SJSA1 (cell line): ENCODE data around the gene LRRC61. TPM values are rescaled to one million over a fixed set of nuclear protein-coding genes. Genes with fewer than 3 reads are reported as not detected.
"Not testable (repeated sequence)": the region's sequence is repeated elsewhere in the genome, so short reads cannot be mapped to it uniquely, and the experiment has no call there.

Source experiments
- DNase-seq, 2 experiments: peaks; one replicate each; pipeline ENCODE4 v3.0.0-alpha.2; 2015 to 2020; ENCODE audit warnings: low spot score in 2 of 2, low read depth in 1 of 2
- H3K27ac ChIP-seq: fragments of 250-450 bp; sonication (Bioruptor Pico); 2 replicates; pipeline ENCODE4 v1.5.1; 2020; ENCODE audit warnings: mild to moderate bottlenecking, moderate library complexity
- H3K27me3 ChIP-seq: fragments of 250-450 bp; sonication (Bioruptor Pico); replicated peaks from 2 replicates; pipeline ENCODE4 v1.5.1; 2020; ENCODE audit warnings: mild to moderate bottlenecking, moderate library complexity
- H3K36me3 ChIP-seq: fragments of 250-450 bp; sonication (Bioruptor Pico); 2 replicates; pipeline ENCODE4 v1.5.1; 2020; ENCODE audit warnings: mild to moderate bottlenecking
- H3K4me1 ChIP-seq: fragments of 250-450 bp; sonication (Bioruptor Pico); replicated peaks from 2 replicates; pipeline ENCODE4 v1.6.1; 2021; ENCODE audit warnings: mild to moderate bottlenecking
- H3K4me3 ChIP-seq: fragments of 250-450 bp; sonication (Bioruptor Pico); 2 replicates; pipeline ENCODE4 v1.5.1; 2020; ENCODE audit warnings: mild to moderate bottlenecking
- H3K9me3 ChIP-seq: fragments of 250-450 bp; sonication (Bioruptor Pico); replicated peaks from 2 replicates; pipeline ENCODE4 v1.5.1; 2020; ENCODE audit warnings: mild to moderate bottlenecking
- total RNA-seq: library from RNA; depleted of rRNA; stranded (reverse); fragments of >200 nt; shearing (Covaris generic); gene quantifications from 2 replicates; pipeline ENCODE4 v1.2.3, GENCODE V29; 2014

Gene LRRC61
- total RNA-seq, 1 experiment from 2014 or later, result not detected

DNA sequence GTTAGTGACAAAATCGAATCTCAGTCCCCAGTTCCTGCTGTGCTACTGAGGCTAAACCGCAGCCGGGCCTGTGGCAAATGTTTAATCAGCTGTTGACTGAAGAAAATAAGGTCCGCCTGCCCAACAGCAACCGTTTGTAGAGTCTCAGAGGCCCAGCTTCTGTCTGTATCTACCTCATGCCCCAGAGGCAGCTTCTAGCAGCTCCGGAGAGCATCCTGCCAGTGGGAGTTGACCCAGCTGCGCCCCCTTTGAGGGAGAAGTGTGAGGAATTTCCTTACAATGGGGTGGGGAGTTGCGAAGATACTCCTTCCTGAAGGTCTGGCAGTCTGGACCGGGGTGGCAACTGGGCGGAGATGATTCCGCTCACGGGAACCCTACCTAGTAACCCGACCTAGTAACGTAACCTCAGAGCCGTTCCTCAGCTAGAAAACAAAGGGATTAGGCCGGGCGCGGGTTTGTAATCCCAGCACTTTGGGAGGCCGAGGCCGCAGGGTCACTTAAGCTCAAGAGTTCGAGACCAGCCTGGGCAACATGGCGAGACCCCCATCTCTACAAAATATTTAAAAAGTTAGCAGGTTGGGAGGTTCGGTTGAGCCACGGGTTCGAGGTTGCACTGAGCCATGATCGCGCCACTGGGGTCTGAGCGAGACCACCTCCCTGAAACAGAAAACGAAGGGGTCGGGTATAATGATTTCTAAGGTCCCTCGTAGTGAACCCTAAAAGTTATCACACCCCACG lies 55.1 kb downstream of the LRRC61 start:
- peaks cover 18% of the 10 kb centered on the region for H3K4me1 ChIP-seq
- H3K27me3 ChIP-seq, result no peaks in the 10 kb centered on the region
- H3K4me3 ChIP-seq, result peak overlapping the region; percentile 52
- peaks cover 23% of the 10 kb centered on the region for H3K36me3 ChIP-seq
- DNase-seq, result peak; percentile 78 to 82
- peak overlapping the region; percentile 64 for H3K27ac ChIP-seq
- H3K9me3 ChIP-seq, result no peaks in the 10 kb centered on the region

DNA sequence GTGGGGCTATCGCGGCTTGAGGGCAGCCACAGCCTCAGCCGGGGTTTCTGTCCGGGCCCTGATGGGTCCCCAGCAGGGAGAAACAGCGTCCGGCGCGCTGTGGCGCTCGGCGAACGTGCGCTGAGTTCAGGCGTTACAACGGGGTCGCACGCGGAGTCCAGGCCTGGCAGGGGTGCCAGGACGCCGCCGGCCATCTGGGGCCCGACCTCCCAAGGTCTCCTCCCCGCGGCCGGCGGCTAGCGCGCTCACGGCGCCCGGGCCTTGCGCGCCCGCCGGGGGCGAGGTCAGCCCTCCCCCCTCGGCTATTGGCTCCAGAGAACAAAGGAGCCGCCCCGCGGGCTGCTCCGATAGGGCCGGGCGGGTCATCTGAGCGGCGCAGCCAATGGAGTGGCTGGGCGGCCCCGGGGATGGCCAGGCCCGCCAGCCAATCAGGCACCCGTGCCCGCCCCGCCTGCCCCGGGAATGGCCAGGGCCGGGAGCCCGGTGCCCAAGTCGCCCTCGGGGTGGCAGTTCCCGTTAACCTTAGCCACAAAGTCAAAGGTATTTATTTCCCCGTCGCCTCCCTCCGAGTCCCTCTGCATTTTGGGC lies 55.8 kb downstream of the LRRC61 start, which contains the start of gene ZNF775:
ZNF775 (plus strand) TSS at position 478 of the 588 bp plus-strand sequence. CDS start 9,141 bp downstream, outside the sequence.
- DNase-seq, result peak; percentile 94 to 96
- Histone ChIP-seq H3K9me3 (no peaks in the 10 kb centered on the region), H3K27ac (peak within 1 kb of the TSS; percentile 64), H3K36me3 (peaks cover 17% of the 10 kb centered on the region), H3K27me3 (no peaks in the 10 kb centered on the region), H3K4me1 (peaks cover 18% of the 10 kb centered on the region), H3K4me3 (peak within 1 kb of the TSS; percentile 52)

DNA sequence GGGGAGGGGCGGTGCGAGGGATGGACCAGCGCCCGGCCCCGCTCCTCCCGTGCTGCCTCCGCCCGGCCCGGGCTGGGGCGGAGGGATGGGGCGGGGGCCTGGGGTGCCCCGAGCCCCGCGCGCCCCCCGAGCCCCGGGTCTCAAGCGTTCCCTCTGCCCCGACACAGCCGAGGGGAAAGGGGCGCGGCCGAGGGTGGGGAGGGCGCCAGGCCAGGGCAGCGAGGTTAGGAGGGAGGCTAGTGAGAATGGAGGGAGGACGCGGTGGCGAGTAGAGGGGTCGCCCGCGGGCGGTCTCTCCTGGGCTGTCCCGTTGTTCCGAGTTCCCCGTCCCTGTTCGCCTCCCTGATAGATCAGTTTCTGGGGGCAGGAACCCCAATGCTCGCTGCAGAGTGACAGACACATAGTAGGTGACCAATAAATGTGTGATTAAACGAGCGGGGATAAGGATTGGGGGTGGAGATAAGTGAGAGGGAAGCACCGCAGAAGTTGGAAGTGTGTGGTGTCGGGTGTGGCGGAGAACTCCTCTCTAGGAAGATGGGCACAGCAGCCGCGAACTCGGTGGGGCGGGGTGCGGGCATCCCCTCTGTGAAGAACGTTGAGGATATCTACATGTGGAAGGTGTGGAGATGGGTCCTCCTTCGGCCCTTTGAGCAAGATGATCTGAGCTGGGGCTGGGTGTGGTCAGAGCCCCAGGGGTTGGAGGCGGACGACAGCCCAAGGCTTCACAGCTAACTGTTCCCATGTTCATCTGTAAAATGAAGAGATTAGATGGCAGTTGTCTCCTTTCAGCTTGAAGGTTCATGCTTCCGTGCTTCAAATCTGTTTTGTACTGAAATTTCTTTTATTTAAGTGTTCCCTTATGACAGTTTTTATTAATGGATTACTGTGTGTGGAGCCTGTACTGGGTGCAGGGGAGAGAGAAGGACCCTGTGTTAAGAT lies 56.6 kb downstream of the LRRC61 start:
- Histone ChIP-seq H3K4me3 (peak overlapping the region; percentile 52), H3K4me1 (peaks cover 14% of the 10 kb centered on the region), H3K9me3 (no peaks in the 10 kb centered on the region), H3K36me3 (peaks cover 9% of the 10 kb centered on the region), H3K27ac (peak overlapping the region; percentile 17; the same call in 1 of the 2 replicates), H3K27me3 (no peaks in the 10 kb centered on the region)
- DNase-seq, result peak in 1 of 2 experiments; percentile 52

DNA sequence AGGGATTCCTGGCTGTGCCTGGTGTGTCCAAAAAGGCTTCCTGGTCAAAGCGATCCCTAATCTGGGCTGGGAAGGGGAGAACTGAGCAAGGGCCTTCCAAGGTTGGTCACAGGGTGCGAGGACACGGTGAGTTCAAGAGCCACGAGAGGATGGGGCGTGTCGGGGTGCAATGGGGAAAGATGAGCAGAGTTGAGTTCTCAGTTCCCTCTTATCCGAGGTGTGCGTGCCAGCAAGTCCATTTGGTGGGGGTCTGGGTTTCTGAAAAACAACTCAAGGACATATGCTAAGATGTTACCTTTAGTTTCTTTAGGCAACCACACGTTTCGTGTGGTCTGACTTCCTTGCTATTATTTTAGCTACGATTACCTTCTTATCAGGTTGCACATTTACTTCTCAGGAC lies 57.3 kb downstream of the LRRC61 start:
- no peak overlapping the region; the same call in 1 of the 2 replicates for H3K4me3 ChIP-seq
- H3K36me3 ChIP-seq, result peaks cover 6% of the 10 kb centered on the region; the same call in 1 of the 2 replicates
- no peak for DNase-seq
- H3K27ac ChIP-seq, result no peak overlapping the region
- H3K9me3 ChIP-seq, result no peaks in the 10 kb centered on the region
- no peaks in the 10 kb centered on the region for H3K27me3 ChIP-seq
- peaks cover 12% of the 10 kb centered on the region for H3K4me1 ChIP-seq

DNA sequence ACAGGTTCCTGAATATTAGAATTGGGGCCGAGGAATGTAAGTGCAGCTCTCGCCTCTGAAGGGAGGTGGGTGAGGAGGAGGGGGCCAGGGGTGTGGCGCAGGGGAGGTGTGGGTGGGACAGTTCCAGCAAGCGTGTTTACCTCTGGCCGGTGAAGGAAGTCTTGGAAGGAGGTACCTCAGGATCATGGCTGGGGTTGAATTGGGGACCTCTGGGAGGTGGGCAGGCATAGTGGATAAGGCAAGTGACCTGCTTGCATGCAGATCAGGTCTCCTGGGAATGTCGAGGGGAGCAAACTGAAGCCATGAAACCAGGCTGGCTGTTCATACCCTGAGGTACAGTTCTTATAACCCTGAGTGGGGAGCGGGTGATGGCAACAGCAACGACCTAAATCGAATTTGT lies 57.9 kb downstream of the LRRC61 start:
- Histone ChIP-seq H3K27me3 (no peaks in the 10 kb centered on the region), H3K9me3 (no peaks in the 10 kb centered on the region), H3K36me3 (peaks cover 2% of the 10 kb centered on the region; the same call in 1 of the 2 replicates), H3K27ac (no peak overlapping the region), H3K4me3 (no peak overlapping the region), H3K4me1 (peaks cover 12% of the 10 kb centered on the region)
- DNase-seq, result no peak

DNA sequence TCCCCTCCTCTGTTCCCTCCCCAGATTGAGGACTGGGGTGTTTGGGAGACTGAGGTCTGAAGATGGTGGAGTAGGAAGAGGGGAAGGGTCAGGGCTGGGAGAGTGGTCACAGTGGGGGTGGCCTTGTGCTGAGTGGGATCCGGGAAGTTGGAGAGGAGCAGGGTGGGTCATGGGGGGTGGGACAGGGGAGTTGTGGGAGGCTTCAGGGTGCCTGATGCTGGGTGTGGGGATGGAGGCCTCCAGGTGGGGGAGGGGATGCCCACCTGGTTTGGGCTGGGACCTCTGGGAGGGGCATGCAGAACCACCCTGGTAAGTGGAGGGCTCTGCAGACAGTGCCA lies 58.6 kb downstream of the LRRC61 start:
- DNase-seq, result no peak
- no peaks in the 10 kb centered on the region for H3K36me3 ChIP-seq
- no peaks in the 10 kb centered on the region for H3K27me3 ChIP-seq
- no peaks in the 10 kb centered on the region for H3K9me3 ChIP-seq
- no peak overlapping the region for H3K4me3 ChIP-seq
- H3K4me1 ChIP-seq, result peaks cover 12% of the 10 kb centered on the region
- no peak overlapping the region for H3K27ac ChIP-seq

DNA sequence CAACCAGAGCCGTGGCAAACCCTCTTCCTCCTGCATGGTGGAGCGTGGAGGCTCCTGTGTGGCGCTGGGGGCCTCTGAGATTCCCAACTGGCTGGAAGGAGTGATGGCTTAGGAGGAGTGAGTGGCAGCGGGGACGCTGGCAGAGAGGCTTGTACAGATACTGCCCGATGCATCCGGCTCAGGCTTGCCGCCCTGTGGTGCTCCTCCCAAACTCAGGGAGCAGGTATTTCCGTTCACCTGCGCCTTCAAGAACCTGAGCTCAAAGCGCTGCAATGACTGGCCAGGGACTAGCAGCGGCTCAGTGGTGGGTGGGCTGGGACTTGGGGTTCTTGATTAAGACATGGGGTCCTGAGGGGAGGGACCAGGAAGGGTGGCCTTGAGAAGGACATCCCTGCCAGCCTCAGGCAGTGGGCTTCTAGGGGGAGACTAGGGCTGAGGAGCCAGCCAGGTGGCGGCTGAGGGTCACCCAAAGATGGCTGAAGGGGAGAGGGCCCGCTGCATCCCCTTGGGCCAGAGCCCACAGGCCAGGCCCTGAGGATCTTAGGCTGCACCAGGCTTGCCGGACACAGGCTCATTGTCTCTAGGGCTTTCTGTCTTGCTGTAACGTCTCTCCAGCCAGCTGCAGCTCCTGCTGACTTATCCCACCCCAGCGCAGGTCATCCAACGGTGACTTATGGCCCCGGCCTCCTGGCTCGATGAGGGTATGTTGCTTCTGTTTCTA lies 59.1 kb downstream of the LRRC61 start:
- no peaks in the 10 kb centered on the region for H3K36me3 ChIP-seq
- no peak overlapping the region for H3K27ac ChIP-seq
- H3K4me3 ChIP-seq, result no peak overlapping the region
- peaks cover 12% of the 10 kb centered on the region for H3K4me1 ChIP-seq
- no peak for DNase-seq
- no peaks in the 10 kb centered on the region for H3K9me3 ChIP-seq
- no peaks in the 10 kb centered on the region for H3K27me3 ChIP-seq

DNA sequence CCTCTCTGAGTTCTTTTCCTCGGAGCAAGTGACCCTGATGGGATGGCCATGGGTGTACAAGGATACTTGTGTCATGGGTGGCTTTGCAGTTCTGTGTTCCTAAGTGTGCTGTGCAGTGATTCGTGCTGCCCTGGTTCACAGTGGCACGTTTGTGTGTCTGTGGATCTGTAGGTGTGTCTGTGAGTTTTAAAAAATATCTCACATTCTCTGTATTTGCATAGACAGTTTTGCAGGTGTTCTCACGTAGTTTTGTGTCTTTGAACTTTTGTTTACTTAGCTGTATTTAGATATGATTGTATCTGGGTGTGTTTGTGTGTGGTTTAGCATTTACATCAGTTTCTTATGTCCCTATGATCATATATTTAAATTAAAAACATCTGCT lies 59.7 kb downstream of the LRRC61 start:
- Histone ChIP-seq H3K4me3 (no peak overlapping the region), H3K4me1 (peaks cover 9% of the 10 kb centered on the region), H3K27me3 (no peaks in the 10 kb centered on the region), H3K36me3 (no peaks in the 10 kb centered on the region), H3K9me3 (no peaks in the 10 kb centered on the region), H3K27ac (no peak overlapping the region)
- no peak for DNase-seq

DNA sequence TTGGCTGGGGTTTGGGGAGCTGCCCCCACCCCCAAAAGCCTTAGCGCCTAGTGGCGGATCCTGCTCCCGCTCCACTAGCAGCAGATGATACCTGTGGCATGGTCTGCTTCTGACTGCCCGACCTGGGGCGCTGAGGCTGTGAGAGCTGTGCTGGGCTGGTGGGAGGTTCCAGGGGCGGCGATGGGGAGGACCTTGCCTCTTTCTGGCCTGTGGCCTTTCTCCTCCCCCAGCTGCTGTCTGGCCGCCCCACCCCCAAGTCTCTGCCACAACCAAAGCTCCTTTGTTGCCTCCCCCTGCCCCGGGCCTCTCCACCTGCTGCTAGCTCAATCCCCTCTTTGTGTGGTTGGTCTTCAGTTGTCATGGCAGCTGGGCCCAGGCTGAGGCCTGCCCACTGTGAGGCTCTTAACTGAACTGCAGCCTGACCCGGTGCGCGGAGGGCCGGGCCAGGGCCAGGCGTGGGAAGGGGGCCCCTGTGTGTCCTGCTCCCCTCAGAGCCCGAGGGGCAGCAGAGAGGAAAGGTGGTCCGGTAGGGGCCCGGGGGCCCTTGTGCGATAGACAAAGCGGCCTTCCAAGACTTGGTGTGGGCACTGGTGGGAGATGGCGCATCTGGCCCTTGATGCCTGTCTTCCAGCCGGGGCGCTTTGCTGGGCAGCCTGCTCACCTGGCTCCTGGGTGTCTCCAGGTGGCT lies 60.7 kb downstream of the LRRC61 start:
- H3K27ac ChIP-seq, result no peak overlapping the region
- H3K4me1 ChIP-seq, result no peaks in the 10 kb centered on the region
- no peak for DNase-seq
- H3K36me3 ChIP-seq, result no peaks in the 10 kb centered on the region
- H3K27me3 ChIP-seq, result no peaks in the 10 kb centered on the region
- no peaks in the 10 kb centered on the region for H3K9me3 ChIP-seq
- no peak overlapping the region for H3K4me3 ChIP-seq

DNA sequence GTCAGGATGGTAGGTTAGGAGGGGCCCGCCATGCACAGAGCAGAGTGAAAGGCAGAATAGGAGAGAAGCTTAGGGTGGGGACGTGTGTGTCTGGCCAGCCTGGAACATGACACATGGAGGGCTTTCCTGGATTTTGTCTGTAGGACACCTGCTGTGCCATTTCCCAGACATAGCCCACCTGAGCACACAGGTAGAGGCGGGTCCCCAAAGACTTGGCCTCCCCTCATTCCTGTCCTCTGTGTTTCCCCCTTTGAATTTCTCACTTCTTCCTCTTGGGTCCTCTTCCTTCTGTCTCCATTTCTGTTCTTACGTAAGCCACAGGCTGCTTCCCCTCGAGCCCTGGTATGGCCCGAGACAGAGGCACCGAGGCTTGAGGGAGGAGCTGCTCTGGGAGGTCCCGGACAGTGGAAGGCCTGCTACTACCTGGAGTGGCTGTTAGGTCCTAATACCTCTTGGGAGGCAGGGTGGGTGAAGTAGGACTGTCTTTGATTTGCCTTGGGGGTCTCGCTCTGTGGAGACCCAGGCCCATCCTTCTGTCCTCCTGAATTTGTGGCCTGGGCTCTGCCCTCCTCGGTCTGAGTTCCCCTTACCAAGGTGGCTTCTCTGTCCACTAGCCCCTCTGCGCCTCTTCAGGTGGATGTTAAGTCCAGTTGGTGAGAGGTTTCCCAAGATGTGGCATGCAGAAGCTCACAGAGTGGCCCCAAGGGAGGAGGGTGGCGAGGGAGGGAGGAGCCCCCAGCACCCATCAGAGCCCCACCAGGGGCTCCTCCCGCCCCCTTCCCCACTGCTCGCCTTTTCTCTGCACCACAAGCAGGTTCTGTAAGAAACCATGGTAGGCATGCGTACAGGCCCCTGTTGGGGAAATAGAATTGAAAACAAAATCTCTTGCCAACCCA lies 61.5 kb downstream of the LRRC61 start:
- no peak overlapping the region for H3K27ac ChIP-seq
- H3K9me3 ChIP-seq, result no peaks in the 10 kb centered on the region
- no peak overlapping the region for H3K4me3 ChIP-seq
- no peaks in the 10 kb centered on the region for H3K36me3 ChIP-seq
- H3K27me3 ChIP-seq, result no peaks in the 10 kb centered on the region
- DNase-seq, result no peak
- no peaks in the 10 kb centered on the region for H3K4me1 ChIP-seq

DNA sequence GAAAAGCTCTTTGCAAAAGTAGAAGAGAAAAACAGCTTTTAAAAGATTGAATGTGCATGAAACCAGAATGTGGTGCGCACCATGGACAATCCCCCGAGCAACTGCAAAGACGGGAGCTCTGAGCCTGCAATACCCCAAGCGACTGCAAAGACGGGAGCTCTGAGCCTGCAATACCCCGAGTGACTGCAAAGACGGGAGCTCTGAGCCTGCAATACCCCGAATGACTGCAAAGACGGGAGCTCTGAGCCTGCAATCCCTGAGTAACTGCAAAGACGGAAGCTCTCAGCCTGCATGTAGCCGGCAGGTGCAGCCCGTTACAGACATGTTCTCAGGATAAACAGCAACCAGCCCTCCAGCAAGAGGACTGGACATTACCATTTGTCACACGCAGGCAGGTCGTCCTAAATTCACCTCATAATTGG lies 62.2 kb downstream of the LRRC61 start:
- Histone ChIP-seq H3K27ac (no peak overlapping the region), H3K9me3 (no peaks in the 10 kb centered on the region), H3K36me3 (no peaks in the 10 kb centered on the region), H3K4me3 (no peak overlapping the region), H3K27me3 (no peaks in the 10 kb centered on the region), H3K4me1 (no peaks in the 10 kb centered on the region)
- no peak for DNase-seq

DNA sequence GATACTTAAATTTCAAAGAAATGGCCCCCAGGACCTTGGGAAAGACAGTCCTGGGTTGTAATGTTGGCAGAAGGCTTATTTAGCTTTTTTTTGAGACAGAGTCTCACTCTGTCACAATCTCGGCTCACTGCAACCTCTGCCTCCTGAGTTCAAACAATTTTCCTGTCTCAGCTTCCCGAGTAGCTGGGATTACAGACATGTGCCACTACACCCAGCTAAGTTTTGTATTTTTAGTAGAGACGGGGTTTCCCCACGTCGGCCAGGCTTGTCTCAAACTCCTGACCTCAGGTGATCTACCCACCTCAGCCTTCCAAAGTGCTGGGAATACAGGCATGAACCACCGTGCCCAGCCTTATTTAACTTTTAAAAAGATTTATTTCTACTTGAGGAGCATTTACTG lies 62.7 kb downstream of the LRRC61 start:
- H3K27ac ChIP-seq, DNase-seq, H3K4me3 ChIP-seq, H3K27me3 ChIP-seq, H3K4me1 ChIP-seq, H3K9me3 ChIP-seq, H3K36me3 ChIP-seq: not testable (repeated sequence)
